Renal cortex interstitium (tissue), 11 donors: ENCODE results near the gene PEX10. TPM values are rescaled to one million over a fixed set of nuclear protein-coding genes. Genes with fewer than 3 reads are reported as not detected.

Experiments used
- DNase-seq, 11 donors: peaks; one replicate each; pipeline ENCODE4 v3.0.0-alpha.2; 2013; ENCODE audit warnings: low read depth in 9 of 11, low spot score in 4 of 11; ENCODE audit errors: extremely low read depth in 1 of 11
- polyA plus RNA-seq, 3 donors: library from polyadenylated mRNA; unstranded; fragments of 120-200 nt; gene quantifications; one replicate each; pipeline ENCODE4 v1.2.1, GENCODE V29; 2013; ENCODE audit not compliant: insufficient read length in 3 of 3

PEX10 gene
- polyA plus RNA-seq, 3 donors: 21.4 to 26.8 (median 26.6) TPM

GRCh38 chr1:2373551-2374251, 38.7 kb downstream of the PEX10 start:
- no peak for DNase-seq

DNA sequence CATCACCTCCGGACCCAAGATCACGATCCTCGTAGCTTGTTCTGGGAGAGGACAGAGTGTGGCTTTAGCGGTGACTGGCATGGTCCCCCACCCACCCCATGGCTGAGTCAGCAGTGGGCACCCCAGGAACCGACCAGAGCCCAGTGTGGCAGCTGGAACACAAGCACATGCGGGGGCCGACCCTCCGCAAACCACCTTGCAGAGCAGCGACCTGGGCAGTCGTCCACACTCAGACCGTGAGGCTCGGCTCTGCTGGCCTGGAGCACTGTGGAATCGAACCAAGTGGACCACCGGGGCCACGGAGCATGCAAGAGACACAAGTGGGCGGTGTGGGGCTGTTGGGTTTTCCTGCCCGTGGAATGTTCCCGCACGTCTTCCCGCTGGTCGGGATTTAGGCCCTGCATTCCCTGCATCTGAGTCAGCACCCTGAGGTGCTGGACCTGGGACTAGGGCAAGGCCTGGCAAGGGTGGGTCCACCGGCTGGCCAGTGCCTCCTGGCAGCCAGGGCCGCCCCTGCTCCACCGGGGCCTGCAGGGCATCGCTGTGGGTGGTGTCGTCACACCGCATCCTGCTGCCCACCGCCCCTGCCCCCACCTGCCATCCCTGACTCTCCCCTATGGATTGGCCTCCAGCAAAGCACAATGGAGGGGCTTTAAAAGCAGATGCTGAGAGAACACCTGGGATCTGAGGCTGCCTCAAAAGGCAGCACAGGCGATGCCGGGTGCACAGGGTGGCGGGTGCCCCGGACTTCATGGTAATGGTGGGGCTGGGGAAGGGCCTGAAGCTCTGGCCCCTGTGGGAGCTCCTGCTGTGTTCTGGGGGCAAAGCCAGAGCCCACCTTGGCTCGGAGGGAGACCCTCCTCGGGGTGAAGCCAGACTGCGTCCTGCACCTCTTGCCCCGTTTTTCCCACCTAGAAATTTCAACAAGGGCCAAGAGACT, 39.5 kb downstream of the PEX10 start:
- DNase-seq: no peak

- DNase-seq: no peak
Observed at GRCh38 chr1:2368053-2368744, 44.2 kb downstream of the PEX10 start.

GRCh38 chr1:2363847-2364513, 48.4 kb downstream of the PEX10 start:
- DNase-seq: no peak

GRCh38 chr1:2360588-2361364, 51.6 kb downstream of the PEX10 start:
- no peak for DNase-seq

DNA sequence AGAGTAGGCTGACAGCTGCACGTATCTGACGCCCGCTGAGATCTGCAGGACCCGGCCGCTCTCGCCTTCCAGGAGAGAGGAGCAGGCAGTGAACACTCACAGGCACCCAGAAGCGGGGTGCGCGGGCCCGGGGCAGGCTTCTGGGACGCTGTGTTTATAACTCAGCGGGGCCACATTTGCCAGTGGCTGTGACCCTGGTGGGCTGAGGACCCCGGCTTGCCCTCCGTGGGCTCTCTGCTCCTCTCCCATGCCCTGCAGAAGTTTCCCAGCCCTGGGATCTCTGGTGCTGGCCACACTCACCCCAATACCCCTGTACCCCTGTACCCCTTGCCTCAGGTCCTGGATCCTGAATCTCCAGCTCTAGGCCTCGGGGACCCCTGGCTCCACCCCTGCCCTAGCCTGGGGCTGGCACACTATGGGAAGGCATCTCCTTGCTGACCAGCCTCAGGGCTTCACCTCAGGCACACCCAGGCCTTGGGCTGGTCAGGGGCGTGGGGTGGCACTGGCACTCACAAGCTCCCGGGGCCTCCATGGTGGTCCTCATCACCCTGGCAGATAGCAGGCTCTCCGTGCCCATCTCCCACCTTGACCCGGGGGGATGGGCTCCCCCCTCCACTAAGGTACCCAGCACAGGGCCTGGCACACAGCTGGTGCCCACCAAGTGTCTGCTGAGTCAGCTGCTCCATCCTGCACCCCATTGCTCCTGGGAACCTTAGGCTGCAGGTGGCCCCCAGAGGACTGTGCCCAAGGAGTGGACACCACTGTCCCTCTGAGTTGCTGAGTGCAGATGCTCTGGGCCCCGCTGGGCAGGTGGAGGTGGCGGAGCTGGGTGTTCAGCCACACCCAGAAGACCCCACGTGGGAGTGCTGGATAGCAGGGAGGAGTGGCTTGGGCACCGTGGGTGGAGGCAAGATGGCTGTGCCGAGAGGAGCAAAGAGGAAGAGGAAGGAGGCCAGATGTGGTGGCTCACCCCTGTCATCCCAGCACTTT, 53.4 kb downstream of the PEX10 start:
- no peak for DNase-seq

GRCh38 chr1:2358072-2358471, 54.3 kb downstream of the PEX10 start:
- DNase-seq: no peak

- DNase-seq: no peak
Observed at GRCh38 chr1:2356911-2357845, 55.2 kb downstream of the PEX10 start.

GRCh38 chr1:2356401-2356800, 56.0 kb downstream of the PEX10 start:
- no peak for DNase-seq

GRCh38 chr1:2355373-2356261, 56.7 kb downstream of the PEX10 start:
- no peak for DNase-seq

- DNase-seq: no peak
Observed at GRCh38 chr1:2354511-2355372, 57.6 kb downstream of the PEX10 start.
